NCI-H2107 treated with DMSO at 0.1 percent for 48 hours (cell line): ENCODE data around the gene FAT4.

Experiments
- DNase-seq: peaks from one replicate; lab custom pipeline; 2025; ENCODE audit not compliant: unreplicated experiment; lab: John Stamatoyannopoulos, UW

The FAT4 gene

GRCh38 chr4:125316401-125316790 lies 1.6 kb downstream of the FAT4 start:
- no peak for DNase-seq

- DNase-seq: no peak
Observed at GRCh38 chr4:125316791-125317524, 2.2 kb downstream of the FAT4 start.

- no peak for DNase-seq
Observed at GRCh38 chr4:125317525-125317877, 2.7 kb downstream of the FAT4 start.

- no peak for DNase-seq
Observed at GRCh38 chr4:125319311-125319710, 4.6 kb downstream of the FAT4 start.

- no peak for DNase-seq
Observed at GRCh38 chr4:125321709-125322365, 7.1 kb downstream of the FAT4 start.

- no peak for DNase-seq
Observed at GRCh38 chr4:125322366-125322730, 7.6 kb downstream of the FAT4 start.

- no peak for DNase-seq
Observed at GRCh38 chr4:125323654-125324053, 8.9 kb downstream of the FAT4 start.

GRCh38 chr4:125325733-125326132 lies 11.0 kb downstream of the FAT4 start:
- DNase-seq: no peak

GRCh38 chr4:125331116-125331515 lies 16.4 kb downstream of the FAT4 start:
- no peak for DNase-seq

- no peak for DNase-seq
Observed at GRCh38 chr4:125334926-125335325, 20.2 kb downstream of the FAT4 start.

- DNase-seq: no peak
Observed at GRCh38 chr4:125338814-125339213, 24.1 kb downstream of the FAT4 start.

GRCh38 chr4:125344198-125344597 lies 29.4 kb downstream of the FAT4 start:
- no peak for DNase-seq

- no peak for DNase-seq
Observed at GRCh38 chr4:125346616-125347015, 31.9 kb downstream of the FAT4 start.

- DNase-seq: no peak
Observed at GRCh38 chr4:125350470-125351135, 35.8 kb downstream of the FAT4 start.

- DNase-seq: no peak
Observed at GRCh38 chr4:125352521-125352920, 37.8 kb downstream of the FAT4 start.

GRCh38 chr4:125353131-125353530 lies 38.4 kb downstream of the FAT4 start:
- DNase-seq: no peak

GRCh38 chr4:125355791-125356190 lies 41.0 kb downstream of the FAT4 start:
- no peak for DNase-seq

GRCh38 chr4:125357675-125358074 lies 42.9 kb downstream of the FAT4 start:
- DNase-seq: no peak

GRCh38 chr4:125358453-125358852 lies 43.7 kb downstream of the FAT4 start:
- no peak for DNase-seq

GRCh38 chr4:125359363-125359762 lies 44.6 kb downstream of the FAT4 start:
- no peak for DNase-seq

GRCh38 chr4:125359960-125360634 lies 45.3 kb downstream of the FAT4 start:
- DNase-seq: no peak

- no peak for DNase-seq
Observed at GRCh38 chr4:125360727-125361126, 46.0 kb downstream of the FAT4 start.
